GM19023 (cell line): ENCODE data around the gene PSME1.
"Not testable (repeated sequence)": the region's sequence is repeated elsewhere in the genome, so short reads cannot be mapped to it uniquely, and the experiment has no call there.

ENCODE experiments used
- ATAC-seq: cut with Tn5 transposase; IDR thresholded peaks from one replicate; pipeline ENCODE4 v1.9.1; 2021; ENCODE audit warnings: mild to moderate bottlenecking, moderate library complexity; ENCODE audit not compliant: unreplicated experiment

The PSME1 gene

GRCh38 chr14:24103451-24103850, 32.5 kb upstream of the PSME1 start:
- no peak for ATAC-seq

DNA sequence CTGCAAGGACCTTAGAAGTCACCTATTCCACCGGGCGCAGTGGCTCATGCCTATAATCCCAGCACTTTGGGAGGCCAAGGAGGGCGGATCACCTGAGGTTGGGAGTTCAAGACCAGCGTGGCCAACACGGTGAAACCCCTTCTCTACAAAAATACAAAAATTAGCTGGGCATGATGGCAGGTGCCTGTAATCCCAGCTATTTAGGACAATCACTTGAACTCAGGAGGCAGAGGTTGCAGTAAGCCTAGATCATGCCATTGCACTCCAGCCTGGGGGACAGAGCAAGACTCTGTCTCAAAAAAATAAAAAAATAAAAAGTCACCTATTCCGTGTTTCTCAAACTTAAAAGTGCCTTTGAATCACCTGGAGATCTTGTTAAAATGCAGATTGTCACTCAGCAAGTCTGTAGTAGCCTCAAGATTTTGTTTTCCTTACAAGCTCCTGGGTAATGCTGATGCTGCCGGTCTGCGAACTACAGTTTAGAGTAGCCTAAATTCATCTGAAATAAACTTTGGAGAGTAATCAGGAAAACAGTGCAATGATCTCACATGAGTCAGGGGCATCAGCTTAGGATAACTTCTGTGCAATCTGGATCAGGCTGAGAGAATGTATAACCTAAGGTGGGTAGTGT, 30.3 kb upstream of the PSME1 start:
- not testable (repeated sequence) for ATAC-seq

- ATAC-seq = no peak
Measured at GRCh38 chr14:24106672-24107271, 29.2 kb upstream of the PSME1 start.

- peak; percentile 9 for ATAC-seq
Measured at GRCh38 chr14:24108336-24108874, 27.6 kb upstream of the PSME1 start.

DNA sequence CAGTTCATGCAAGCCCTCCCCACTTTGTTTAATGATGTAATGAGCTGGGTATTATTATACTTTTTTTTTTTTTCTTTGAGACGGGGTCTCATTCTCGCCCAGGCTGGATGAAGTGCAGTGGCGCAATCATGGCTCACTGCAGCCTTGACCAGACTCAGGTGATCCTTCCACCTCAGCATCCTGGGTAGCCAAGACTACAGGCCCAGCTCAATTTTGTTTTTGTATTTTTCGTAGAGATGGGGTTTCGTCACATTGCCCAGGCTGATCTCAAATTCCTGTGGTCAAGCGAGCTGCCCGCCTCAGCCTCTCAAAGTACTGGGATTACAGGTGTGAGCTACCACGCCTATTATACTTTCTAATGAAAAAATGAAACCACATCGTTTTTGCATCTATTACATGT, 25.9 kb upstream of the PSME1 start:
- no peak for ATAC-seq

DNA sequence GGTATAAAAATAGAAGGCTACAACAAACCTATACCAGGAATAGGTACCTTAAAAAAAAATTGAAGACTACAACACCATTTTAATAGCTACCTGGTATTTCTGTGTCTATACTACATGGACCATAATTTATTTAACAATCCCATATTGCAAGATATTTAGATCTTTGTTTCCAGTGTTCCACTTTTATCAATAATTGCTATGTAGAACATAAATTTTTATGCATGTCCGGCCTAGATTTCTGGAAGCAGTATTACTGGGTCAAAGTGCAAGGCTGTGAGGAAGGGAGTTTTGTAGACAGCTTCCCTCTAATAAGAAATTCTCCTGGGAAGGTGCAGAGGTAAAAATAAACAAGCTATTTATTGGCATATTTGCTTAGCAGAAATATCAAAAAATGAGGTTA, 25.5 kb upstream of the PSME1 start:
- ATAC-seq = no peak

DNA sequence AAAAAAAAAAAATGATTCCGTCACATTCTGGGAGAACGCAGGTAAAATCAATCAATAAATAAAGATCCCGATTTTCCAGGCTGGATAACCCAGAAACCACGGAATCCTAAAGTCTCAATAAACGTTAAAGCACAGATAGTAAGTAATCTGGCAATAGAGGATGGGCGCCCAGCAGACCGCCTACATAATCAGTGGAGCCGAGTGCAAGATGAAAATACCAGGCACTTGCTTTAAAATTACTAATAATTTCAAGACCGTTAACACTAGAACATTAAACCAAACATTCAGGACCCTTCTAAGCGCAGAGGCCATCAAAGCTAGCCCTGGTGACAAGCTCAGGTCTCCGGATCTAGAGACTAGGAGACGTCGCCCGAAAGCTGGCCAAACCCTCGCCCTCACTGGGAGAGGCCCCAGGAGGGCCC, 22.6 kb upstream of the PSME1 start:
- no peak for ATAC-seq

GRCh38 chr14:24113801-24114531, 22.0 kb upstream of the PSME1 start:
- peak; percentile 35 for ATAC-seq

DNA sequence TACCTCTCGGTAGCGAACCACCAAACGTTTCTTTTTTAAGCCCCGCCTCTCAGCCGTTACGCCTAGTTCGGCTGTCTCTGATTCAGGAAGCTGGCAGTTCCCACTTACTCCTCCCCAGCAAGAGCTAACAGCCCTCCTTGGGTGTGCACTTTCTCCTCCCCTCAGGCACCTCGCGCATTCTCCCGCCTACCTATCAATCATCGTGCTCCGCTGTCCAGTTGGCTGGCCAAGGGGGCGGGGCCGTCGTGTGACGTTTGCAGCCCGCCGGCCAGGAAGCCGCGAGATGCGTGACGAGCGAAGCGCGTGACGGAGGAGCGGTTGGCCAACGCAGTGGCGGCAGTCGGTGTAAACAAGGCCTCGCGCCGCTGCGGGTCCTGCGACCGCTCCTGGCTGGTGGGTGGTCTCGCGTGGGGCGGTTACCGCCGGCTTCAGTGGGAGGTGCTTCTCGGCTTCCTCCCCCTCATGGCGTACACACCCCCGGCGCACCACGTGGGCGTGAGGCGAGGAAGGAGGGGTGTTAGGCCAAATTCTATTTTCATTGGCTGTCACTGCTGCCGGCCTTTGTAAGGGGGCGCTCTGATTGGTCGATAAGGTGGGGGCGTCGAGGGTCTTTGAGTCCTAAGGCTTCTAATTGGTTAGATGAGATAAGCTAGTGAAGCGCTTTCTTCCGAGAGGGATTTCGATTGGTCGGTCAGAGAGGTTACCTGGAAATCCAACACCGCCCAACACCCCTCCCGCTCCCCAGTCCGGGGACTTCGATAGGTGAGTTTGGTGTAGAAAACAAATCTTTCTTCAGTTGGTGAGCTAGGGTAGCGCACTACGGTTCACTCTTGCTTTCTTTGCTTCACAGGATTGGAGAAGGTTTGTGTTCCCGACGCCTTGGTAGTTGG, 21.2 kb upstream of the PSME1 start, which contains the start of the genes DCAF11 and NRL:
TSS of gene DCAF11 (plus strand) at position 246 of the 890 bp plus-strand sequence. CDS start 818 bp downstream, outside the sequence.
TSS of gene NRL (minus strand) at position 418 of the 890 bp plus-strand sequence. CDS start 32,101 bp downstream, outside the sequence.
- peak; percentile 81 for ATAC-seq

GRCh38 chr14:24115422-24116127, 20.4 kb upstream of the PSME1 start:
- ATAC-seq = no peak

- ATAC-seq = no peak
Measured at GRCh38 chr14:24116128-24116814, 19.7 kb upstream of the PSME1 start.

GRCh38 chr14:24117179-24117578, 18.8 kb upstream of the PSME1 start:
- no peak for ATAC-seq

GRCh38 chr14:24119691-24120090, 16.3 kb upstream of the PSME1 start:
- no peak for ATAC-seq

DNA sequence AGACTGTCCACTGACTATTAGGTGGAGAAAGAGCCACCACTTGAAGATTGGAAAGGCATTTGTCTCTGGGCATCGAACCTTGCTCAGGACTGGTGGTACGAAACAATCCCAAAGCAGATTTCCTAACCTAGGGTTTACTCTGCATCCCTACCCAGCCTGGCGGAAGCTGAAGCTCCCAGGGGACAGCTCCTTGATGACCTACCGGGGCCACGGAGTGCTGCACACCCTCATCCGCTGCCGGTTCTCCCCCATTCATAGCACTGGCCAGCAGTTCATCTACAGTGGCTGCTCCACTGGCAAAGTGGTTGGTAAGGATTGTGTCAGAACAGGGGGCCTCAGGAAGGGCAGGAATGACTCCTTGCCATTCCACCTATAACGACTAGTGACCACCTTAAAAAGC, 14.8 kb upstream of the PSME1 start:
- ATAC-seq = no peak

GRCh38 chr14:24122416-24122815, 13.6 kb upstream of the PSME1 start:
- no peak for ATAC-seq

- ATAC-seq = no peak
Measured at GRCh38 chr14:24122898-24123297, 13.1 kb upstream of the PSME1 start.

DNA sequence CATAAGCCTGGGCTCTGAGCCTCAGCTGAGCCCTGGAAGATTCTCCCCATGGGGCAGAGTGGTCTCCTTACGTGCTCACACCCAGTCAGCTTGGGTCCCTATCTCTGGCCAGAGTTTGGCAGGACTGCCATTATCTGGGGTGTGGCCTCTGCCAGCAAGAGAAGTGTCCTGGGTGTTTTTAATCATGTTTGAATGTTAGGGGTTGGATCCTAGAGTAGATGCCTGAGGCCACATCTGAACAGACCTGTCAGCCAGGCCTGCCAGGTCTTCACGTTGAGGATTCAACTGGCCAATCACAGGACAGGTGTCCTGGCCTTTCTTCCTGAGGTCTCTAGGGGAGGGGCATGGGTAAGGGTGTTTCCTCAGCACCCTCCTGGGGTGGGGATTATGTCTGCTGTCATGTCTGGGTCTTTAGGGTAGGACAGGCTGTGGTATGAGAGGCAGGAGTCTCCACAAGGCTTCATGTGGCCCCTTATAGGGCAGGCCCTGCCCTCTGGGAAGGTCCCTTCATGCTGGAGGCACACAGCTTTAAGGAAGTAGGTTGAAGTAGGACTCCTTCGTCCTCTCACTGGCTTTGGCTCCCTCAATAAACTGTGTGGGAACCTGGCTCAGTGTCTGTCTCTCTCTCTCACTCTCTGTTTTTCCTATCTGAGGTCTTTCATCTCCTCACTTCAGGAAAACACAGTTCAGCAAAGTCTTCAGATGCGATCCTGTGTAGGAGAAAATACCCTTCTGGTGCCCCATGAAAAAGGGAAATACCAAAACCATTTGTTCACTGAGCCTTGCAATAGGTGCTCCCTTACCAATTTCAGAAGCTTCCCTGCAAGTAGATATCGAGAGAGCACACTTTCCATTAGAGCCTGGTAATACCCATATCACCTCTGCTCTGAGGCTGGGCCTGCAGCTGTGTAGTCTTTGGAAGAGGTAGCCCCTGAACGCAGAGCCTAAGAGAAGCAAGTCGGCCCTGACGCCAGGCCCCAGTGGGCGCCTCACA, 12.3 kb upstream of the PSME1 start:
- peak; percentile 70 for ATAC-seq

- ATAC-seq = no peak
Measured at GRCh38 chr14:24126939-24127338, 9.1 kb upstream of the PSME1 start.
